HG02588 (cell line): ENCODE measurements around the gene CACNB3.
"Not testable (repeated sequence)": the region's sequence is repeated elsewhere in the genome, so short reads cannot be mapped to it uniquely, and the experiment has no call there.

Experiments
- ATAC-seq: cut with Tn5 transposase; IDR thresholded peaks from one replicate; pipeline ENCODE4 v1.9.1; 2021; ENCODE audit warnings: mild to moderate bottlenecking, moderate library complexity; ENCODE audit not compliant: unreplicated experiment

The CACNB3 gene

DNA sequence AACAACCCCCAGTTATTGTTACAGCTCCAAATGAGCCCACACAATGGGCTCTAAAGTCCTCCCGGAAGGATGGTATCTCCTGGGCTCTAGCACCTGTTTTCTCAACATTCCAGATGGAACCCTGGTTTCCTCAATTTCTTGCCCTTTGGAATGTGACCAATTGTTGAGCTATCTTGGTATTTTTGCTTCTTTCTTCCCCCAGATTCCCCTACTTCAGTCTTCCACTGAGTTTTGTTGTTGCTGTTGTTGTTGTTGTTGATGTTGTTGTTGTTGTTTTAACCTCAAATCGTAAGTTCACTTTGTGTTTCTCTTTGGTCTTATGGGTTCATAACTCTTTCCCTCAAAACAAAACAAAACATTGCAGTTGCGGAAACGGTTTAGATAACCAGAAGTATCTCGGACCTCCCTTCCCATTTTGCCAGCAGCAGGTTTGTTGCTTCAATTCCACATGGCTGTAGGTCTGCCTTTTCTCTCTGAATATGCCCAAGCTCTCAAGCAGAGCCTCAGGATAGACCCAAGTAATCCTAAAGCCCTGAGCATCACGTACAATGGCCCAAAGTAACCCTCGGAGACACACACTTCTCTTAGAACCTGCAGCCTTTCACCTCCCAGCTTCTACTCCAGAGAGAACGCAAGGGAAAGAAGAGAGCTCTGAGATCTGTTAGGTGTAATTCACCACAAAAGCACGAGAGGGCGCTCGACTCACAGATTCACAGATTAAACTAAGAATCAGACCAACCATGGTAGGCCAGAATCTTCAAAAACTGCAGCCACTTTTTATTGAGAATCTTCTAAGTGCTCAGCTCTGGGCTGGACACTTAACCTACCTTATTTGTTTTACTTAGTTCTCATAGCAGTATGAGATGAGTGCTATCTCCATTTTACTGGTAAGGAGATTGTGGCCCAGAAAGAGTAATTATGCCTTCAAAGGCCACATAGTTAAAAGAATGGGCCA lies 34.7 kb downstream of the CACNB3 start:
- ATAC-seq: no peak

DNA sequence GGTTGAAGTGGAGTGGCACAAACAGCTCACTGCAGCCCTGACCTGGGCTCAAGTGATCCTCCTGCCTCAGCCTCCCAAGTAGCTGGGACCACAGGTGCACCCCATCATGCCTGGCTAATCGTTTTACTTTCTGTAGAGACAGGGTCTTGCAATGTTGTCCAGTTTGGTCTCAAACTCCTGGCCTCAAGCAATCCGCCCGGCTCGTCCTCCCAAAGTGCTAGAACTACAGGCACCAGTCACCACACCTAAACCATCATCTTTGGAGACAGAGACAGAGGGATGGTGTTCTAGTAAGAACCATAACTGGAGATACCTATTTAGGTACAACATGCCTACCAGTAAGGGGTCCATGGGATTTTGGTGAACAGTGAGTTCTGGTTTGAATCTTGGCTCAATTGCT lies 36.2 kb downstream of the CACNB3 start:
- ATAC-seq: no peak

DNA sequence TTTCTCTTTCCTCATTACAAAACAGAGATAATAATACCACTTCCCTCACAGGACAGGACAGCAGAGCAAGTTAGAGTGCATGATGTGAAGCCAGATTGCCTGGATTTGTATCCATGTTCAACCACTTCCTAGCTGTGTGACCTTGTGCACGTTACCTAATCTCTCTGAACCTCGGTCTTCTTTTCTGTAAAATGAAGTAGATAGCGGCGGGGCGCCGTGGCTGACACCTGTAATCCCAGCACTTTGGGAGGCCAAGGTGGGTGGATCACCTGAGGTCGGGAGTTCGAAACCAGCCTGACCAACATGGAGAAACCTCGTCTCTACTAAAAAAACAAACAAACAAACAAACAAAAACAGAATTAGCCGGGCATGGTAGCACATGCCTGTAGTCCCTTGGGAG lies 36.6 kb downstream of the CACNB3 start:
- ATAC-seq: not testable (repeated sequence)

DNA sequence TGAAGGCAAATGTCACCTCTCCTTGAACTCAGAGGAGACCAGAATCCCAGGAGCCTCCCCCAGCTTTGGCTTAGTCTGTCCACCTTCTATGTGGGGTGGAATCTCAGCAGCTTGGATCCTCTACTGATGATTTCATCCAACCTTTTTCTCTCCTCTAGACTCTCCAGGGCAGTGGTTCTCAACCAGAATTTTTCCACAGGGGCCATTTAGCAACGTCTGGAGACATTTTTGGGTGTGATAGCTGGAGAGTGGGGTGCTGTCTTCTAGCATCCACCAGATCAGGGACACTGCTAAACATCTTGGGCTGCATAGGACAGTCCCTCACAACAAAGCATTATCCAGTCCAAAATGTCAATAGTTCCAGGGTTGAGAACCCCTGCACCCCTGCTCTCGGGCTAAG lies 38.1 kb downstream of the CACNB3 start:
- no peak for ATAC-seq

DNA sequence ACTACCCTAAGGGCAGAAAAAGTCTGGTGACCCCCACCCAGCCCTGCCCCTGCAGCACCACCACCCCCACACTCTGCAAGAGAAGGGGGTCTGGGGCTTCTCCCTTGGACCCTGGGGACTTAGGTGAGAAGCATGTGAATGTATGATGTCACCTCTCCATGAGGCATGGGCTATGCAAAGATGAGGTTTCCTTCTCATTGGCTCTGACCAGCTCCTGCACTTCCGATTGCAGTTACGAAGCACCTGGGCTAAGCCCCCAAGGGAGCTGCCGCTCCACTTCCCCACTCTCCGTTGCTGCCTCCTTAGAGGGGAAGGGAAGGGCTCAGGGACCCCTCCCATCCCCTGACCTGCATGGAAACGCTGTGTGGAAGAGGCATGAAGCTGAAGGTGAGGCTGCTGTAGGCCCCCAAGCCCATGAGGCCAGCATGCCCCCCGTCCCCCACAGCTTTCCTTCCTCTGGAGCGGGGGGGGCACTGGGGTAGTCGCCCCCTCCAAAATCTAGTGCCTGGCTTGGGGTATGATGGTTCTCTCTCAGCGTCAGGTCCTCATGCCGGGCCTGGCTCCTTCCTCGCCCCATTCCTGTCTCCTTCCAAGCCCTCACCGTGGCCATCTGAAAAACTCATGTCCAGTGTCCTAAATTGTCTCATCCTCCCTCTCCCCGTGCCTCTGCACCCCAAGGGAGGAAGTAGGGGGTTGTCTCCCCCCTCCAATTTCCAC lies 39.1 kb downstream of the CACNB3 start:
- no peak for ATAC-seq

DNA sequence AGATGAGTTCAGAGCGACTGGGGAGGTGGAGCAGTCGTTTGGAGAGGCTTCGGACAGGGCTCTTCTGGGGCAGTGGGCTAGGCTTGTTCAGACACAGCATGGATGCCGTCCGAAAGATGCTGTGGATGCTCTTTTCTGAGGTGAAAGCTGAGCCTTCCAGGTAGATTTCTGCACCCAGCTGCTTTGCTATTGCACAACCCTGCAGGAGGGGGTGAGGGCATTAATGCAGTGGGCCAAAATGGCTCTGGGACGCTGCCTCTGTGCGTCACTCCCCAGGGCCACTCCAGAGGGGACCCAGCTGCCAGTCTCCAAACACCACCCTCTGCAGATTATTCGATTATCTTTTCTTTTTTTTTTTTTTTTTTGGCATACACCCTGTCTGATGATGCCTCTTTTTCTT lies 39.7 kb downstream of the CACNB3 start:
- no peak for ATAC-seq

DNA sequence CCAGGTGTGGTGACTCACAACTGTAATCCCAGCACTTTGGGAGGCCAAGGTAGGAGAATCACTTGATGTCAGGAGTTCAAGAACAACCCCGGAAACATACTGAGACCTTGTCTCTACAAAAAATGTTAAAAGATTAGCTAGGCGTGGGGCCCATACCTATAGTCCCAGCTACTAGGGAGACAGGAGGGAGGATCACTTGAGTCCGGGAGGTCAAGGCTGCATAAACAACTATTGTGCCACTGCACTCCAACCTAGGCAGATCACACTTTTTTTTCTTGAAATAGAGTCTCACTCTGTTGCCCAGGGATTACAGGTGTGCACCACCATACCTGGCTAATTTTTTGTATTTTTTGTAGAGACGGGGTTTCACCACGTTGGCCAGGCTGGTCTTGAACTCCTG lies 41.3 kb downstream of the CACNB3 start:
- no peak for ATAC-seq

DNA sequence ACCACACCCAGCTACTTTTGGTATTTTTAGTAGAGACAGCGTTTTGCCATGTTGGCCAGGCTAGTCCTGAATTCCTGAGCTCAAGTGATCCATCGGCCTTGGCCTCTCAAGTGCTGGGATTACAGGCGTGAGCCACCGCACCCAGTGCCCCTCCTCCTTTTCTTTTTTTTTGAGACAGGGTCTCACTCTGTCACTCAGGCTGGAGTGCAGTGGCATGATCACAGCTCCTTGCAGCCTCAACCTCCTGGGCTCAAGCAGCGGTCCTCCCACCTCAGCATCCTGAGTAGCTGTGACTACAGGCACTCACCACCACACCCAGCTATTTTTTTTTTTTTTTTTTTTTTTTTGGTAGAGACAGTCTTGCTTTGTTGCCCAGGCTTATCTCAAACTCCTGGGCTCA lies 41.9 kb downstream of the CACNB3 start:
- ATAC-seq: not testable (repeated sequence)

DNA sequence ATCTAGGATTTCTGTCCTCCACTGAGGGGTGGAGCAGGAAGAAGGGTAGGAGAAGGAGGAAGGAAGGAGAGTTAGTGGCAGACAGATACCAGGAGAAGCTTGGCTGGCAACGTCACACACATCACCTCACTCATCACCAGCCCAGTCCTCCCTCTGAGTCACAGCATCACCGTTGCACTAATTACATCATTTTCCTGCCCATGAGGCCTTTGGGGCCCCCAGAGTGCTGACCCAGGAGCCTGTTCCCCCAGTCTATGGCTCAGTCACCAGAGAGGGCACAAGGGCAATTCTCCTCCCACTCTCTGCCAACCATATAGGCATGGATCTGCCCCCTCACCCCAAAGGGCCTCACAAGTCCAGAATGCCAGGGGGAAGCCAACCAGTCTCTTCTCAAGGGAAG lies 42.8 kb downstream of the CACNB3 start:
- ATAC-seq: no peak

DNA sequence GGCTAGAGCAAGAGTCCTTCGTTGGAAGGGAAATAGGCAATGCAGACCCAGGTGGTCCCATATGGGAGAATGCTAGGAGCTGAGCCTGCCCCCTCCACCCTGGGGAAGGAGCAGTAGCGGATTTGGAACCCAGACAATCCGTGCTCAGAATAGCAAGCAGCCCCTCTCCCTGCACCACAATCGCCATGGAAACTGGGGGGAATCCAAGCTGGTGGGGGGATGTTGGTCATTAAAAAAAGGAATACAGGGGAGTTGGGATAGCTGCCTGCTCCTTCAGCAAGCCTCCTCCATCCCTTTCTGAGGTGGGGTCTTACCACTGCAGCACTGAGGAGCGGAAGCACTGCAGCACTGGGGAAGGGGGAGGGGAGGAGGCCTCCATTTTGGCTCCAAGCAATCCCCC lies 44.5 kb downstream of the CACNB3 start:
- no peak for ATAC-seq

DNA sequence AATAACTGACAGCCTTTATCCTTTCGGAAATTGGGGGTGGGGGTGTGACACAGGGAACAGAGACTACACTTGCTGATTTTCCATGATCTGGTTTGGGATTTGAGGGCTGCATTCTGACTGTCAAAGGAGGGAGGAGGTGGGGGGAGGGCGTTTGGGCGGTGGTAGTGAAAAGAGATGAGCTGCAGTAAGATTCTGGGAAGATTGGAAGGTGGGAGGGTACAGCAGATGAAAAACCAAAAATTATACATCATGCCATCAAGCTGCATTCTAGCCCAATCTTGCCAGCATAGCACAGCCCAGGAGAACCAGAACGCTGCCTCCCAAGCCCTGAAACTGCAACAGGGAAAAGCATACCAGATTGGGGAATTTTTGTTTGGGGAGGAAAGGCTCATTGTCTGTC lies 45.0 kb downstream of the CACNB3 start:
- no peak for ATAC-seq

DNA sequence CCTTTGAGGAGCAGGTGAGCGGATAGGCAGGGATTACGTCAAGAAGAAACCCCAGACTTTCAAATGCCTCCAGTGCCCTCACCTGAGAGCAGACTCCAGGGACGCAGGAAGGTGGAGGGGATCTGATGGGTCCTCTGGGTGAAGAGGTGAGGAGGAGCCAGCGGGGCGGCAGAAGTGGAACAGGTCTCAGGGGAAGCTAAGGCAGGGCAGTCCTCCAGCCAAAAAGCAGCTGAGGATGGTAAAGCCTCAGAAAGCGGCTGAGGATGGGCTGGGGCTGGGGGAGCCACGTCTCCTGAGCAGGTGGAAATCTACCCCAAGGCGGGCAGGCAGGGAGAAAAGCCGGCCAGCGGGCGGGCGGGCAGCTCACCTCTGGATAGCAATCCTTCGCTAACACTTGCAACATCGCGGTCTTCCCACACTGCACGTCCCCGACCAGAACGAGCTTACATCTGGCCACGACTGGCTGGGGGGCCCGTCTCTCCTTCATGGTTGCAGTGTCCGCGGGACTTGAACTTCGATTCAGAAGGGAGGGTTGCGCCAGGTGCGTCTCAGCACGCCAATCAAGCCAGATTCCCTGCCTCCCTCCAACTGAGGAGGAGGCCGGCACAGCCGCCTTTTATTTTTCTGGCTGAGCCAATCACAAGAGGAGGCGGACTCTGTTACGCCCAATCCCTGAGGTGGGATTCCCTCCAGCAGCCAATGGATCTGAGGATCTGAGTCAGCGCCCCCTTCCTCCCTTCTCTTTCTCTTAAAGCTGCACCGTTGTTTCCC lies 47.2 kb downstream of the CACNB3 start, which contains the start of gene RND1:
TSS of gene RND1 (minus strand) at position 590 of the 771 bp plus-strand sequence. CDS start at position 487, 103 bp downstream.
- peak; percentile 88 for ATAC-seq

DNA sequence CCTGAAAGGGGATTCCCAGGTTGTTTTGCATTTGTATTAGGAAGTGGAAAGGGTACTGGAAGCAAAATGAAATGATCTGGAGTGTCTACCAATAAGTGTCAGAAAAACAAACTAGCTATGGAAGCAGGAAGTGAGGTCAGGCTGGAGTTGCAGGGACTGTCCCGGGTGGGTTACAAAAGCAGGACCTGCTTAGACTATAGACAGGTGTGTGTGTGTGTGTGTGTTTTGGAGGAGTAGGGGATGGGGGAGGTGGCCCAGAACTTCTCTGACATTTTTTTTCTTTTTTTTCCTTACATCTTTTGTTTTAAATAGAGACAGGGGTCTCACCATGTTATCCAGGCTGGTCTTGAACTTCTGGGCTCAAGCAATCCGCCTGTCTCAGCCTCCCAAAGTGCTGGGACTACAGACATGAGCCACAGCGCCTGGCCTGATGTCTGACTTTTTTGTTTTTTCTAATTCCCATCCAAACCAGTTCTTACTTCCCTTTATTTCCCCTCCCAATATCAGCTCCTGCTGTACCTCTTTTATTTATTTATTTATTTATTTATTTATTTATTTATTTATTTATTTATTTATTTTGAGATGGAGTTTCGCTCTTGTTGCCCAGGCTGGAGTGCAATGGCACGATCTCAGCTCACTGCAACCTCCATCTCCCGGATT lies 47.9 kb downstream of the CACNB3 start:
- no peak for ATAC-seq

DNA sequence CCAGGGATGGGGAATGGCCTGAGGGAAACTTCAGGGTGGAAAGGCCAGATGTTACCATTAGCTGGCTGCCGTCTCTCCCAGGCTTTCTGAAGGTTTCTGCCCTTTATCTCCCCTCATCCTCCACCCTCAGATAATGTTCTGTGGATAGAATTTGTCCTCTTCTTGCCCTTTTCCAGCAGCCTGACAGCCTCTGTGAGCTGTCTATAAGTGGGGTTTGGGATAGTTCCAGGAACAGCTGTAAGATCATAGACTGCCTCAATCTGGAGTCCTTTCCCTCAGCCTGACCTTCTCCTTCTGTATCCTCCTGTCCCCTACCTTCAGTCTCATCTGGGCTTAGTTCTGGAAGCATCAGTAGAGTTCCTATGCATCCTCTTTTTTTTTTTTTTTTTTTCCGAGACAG lies 50.2 kb downstream of the CACNB3 start:
- no peak for ATAC-seq

DNA sequence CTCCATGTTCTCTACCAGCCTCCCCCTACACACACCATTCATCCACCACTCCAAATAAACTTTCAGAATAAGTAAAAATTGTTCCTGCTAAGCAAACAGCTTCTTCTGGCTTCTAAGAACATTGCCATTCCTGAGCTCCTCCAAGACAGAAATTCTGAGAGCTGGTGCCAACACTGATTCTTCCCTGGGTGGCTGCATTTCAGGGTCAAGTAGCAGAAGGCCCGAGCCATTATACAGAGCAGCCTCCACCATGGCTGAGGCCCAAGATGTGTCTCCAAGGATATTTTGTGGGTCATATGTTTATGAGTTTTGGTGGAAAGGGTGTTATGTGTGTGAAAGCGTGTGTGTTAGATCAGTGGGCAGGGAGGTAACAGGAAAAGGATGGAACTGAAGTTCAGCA lies 50.9 kb downstream of the CACNB3 start:
- no peak for ATAC-seq

DNA sequence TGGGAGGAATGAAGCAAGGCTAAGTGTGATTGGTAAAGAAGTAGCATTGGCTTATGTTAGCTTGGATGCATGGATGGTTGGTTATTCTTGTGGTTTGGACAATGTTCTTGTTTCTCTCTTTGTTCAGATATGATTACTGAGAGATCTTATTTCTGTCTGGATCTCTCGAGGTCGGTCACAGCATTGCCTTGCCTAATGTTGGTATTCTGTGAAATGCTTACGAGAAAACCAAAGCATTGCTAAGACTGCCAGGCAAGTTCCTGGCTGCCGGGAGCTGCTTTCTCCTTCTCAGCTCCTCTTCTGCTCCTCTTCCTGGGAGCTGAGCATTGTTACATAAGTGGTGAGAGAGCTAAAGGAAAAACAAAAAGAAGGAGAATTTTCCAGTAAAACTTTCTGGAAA lies 54.8 kb downstream of the CACNB3 start:
- ATAC-seq: no peak

DNA sequence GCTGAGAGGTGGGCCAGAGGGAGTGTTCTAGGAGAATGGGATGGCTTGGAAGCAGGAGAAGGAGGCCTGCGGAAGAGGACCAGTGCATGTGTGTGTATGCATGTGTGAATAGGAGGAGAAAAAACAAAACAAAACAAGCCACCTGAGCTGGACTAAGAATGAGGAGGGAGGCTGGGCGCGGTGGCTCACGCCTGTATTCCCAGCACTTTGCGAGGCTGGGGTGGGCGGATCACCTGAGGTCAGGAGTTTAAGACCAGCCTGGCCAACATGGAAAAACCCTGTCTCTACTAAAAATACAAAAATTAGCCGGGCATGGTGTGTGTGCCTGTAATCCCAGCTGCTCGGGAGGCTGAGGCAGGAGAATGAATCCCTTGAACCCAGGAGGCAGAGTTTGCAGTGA lies 55.2 kb downstream of the CACNB3 start:
- ATAC-seq: not testable (repeated sequence)

DNA sequence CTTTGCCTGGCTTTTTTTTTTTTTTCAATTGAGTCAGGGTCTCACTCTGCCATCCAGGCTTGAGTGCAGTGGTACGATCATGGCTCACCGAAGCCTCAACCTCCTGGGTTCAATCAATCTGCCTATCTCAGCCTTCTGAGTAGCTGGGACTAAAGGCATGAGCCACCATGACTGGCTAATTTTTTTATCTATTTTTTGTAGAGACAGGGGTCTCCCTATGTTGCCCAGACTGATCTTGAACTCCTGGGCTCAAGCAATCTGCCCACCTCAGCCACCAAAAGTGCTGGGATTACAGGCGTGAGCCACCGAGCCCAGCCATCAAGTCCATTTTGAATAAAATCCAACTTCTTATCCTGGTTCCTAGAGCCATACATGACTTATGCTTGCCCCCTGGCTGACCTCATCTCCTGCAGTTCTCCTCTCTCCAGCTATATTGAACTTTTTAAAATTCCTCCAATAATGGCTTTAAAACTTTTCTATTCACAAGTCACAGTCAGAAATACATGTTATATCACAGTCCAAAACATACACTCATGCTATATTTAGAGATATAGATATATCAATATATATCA lies 57.7 kb downstream of the CACNB3 start:
- ATAC-seq: no peak
